Measurements from ENCODE around the gene CRTC1.

GRCh38 chr19:18701250-18701608, 17.7 kb downstream of the CRTC1 start:
- TF ChIP-seq GATA2 (IDR thresholded peaks at IDR 0.05; ENCODE audit: low read depth, low read length): no peak
- no peak for TF ChIP-seq GATA3 (IDR thresholded peaks at IDR 0.05; ENCODE audit: low read depth, low read length)
